Astrocyte of the spinal cord (primary cell): ENCODE data around the gene GPX7.
A peak's percentile ranks its signal among the peaks of the same experiment; 100 is the strongest.

Experiments
- DNase-seq: peaks from one replicate; pipeline ENCODE4 v3.0.0; 2011; ENCODE audit warnings: low read depth, low spot score
- H3K4me3 ChIP-seq: 2 replicates; pipeline ENCODE4 v1.5.1; 2011; ENCODE audit warnings: low read depth, mild to moderate bottlenecking, low read length, moderate library complexity
- CTCF ChIP-seq: IDR thresholded peaks from 2 replicates; pipeline ENCODE4 v1.5.1; 2012; ENCODE audit warnings: low read depth, mild to moderate bottlenecking, low read length, inconsistent platforms
- in situ Hi-C: cut with HindIII; loops from 2 replicates; pipeline ENCODE4 v1.10.0; 2017; ENCODE audit warnings: low sequenced_read_pairs

The GPX7 gene

GRCh38 chr1:52632732-52633290 lies 30.6 kb downstream of the GPX7 start, which contains the start of gene SHISAL2A:
Gene SHISAL2A, plus strand, starts transcription at chr1:52633168. Its CDS starts 326 bp downstream, at chr1:52633494.
- no peak for DNase-seq
- no peak for TF ChIP-seq CTCF
- in situ Hi-C loops: no loop called here
- H3K4me3 ChIP-seq: peak within 1 kb of the TSS; percentile 12

DNA sequence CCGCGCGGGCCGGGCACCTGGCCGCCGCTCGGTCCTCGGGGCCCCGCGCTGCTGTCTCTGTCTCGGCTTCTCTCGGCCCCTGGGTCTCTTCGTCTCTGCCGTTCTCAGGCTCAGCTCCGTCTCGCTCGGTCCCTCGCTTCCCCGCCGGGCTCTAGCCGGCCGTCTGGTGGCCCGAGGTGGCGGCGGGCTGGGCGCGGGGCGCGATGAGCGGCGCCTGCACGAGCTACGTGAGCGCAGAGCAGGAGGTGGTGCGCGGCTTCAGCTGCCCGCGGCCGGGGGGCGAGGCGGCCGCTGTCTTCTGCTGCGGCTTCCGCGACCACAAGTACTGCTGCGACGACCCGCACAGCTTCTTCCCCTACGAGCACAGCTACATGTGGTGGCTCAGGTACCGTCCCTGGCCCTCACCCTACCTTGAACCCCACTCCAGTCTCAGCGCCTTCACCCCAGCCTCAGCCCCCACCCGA lies 31.2 kb downstream of the GPX7 start:
- in situ Hi-C loops: no loop called here
- no peak for TF ChIP-seq CTCF
- peak overlapping the region; percentile 12 for H3K4me3 ChIP-seq
- DNase-seq: no peak

- H3K4me3 ChIP-seq: no peak overlapping the region
- no peak for TF ChIP-seq CTCF
- no peak for DNase-seq
- in situ Hi-C loops: no loop called here
These were observed 31.9 kb downstream of the GPX7 start for GRCh38 chr1:52634111-52634510.

- DNase-seq: no peak
- no peak overlapping the region for H3K4me3 ChIP-seq
- in situ Hi-C loops: no loop called here
- no peak for TF ChIP-seq CTCF
These were observed 33.3 kb downstream of the GPX7 start for GRCh38 chr1:52635321-52636089.

DNA sequence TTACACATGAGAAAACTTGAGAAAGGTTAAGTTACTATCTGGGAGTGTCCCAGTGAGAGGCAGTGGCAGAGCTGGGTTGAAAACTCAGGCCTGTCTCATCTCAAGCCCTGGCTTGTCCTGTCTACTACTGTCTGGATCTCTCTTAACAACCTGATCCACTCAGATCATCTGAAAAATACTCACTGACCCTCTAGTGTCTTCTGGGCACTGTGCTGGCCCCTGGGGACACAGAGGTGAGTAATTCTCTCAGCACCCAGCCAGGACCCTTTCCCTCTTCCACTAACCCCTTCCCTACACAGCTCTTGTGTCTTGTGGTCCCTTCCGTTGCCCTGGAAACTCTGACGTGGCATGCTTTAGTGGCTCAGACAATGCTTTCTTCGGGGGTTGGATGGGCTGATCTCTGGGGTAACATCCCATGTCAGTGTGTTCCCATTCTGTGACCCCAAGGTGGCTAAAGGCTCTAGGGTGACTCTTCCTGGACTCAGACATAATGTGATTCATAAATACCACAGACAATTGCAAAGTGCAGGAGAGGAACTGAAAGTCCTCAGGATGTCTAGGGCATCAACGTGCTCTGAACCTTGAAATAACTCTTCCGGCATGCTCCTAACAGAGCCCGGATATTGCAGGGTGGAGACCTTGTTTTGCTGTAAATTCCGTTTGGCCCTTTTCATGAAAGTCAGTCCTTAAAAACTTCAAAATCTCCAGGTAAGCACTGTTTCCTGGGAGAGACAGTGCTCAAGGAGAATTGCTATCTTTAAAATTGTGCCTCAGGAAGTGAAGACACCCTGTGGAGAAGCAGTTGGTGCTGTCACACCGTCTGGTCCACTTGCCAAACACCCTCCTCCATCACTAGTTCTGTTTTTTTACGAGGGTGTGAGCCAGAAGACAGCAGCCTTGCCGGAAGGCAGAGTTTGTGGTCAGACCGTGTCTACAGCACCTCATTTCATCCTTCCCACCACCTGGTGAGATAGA lies 34.8 kb downstream of the GPX7 start:
- DNase-seq: no peak
- no peak for TF ChIP-seq CTCF
- no peak overlapping the region for H3K4me3 ChIP-seq
- in situ Hi-C loops: no loop called here

- no peak for DNase-seq
- in situ Hi-C loops: no loop called here
- no peak for TF ChIP-seq CTCF
- no peak overlapping the region for H3K4me3 ChIP-seq
These were observed 35.8 kb downstream of the GPX7 start for GRCh38 chr1:52637946-52638345.
